A549 (cell line): Measurements from ENCODE around the gene DLG2. TPM values are rescaled to one million over a fixed set of nuclear protein-coding genes. Genes with fewer than 3 reads are reported as not detected.

ENCODE experiments used
- ATAC-seq, 2 experiments: fragments of 200-7000 bp in 1 of 2; fragments of >200 bp in 1 of 2; cut with Nextera tagmentation in 1 of 2; cut with Tn5 transposase in 1 of 2; 3 replicates each; pipeline versions ENCODE4 v1.8.0 to v1.9.1; 2018 to 2020; ENCODE audit warnings: mild to moderate bottlenecking in 1 of 2, moderate library complexity in 1 of 2
- CTCF ChIA-PET: fragments of 300-600 bp; sonication (Branson Sonifier 250); formaldehyde crosslinking; extraction: SDS; loops from one replicate; lab custom pipeline; 2021; ENCODE audit warnings: antibody characterized with exemption, inconsistent platforms; lab: Yijun Ruan, JAX
- POLR2A ChIA-PET: fragments of 350-600 bp; formaldehyde crosslinking; extraction: SDS; loops from one replicate; lab custom pipeline; 2021; ENCODE audit warnings: antibody characterized with exemption, inconsistent platforms; lab: Yijun Ruan, JAX
- DNase-seq, 2 experiments: peaks; one replicate each; pipeline versions ENCODE4 v3.0.0 to v3.0.0-alpha.2; 2011 to 2016; ENCODE audit warnings: low read depth in 1 of 2, low spot score in 1 of 2
- FAIRE-seq: peaks from 2 replicates; lab custom pipeline; 2011; peaks lifted over from hg19 to GRCh38; lab: Jason Lieb, UNC
- H3K27ac ChIP-seq, 2 experiments: fragments of >200 bp; sonication (Bioruptor Twin); formaldehyde crosslinking; 3 replicates each; pipeline ENCODE4 v1.5.1; 2016 to 2017
- H3K4me1 ChIP-seq: fragments of >200 bp; sonication (Bioruptor Twin); formaldehyde crosslinking; 3 replicates; pipeline ENCODE4 v1.6.1; 2016
- H3K4me2 ChIP-seq: fragments of >200 bp; sonication (Bioruptor Twin); formaldehyde crosslinking; 3 replicates; pipeline ENCODE4 v1.6.1; 2016
- H3K4me3 ChIP-seq: fragments of >200 bp; sonication (Bioruptor Twin); formaldehyde crosslinking; 3 replicates; pipeline ENCODE4 v1.5.1; 2016
- H3K9me3 ChIP-seq: fragments of >200 bp; sonication (Bioruptor Twin); formaldehyde crosslinking; 3 replicates; pipeline ENCODE4 v1.6.1; 2016
- BCL3 ChIP-seq: fragments of >200 bp; sonication (Bioruptor Twin); formaldehyde crosslinking; IDR thresholded peaks from 3 replicates; pipeline ENCODE4 v1.6.1; 2016
- BHLHE40 ChIP-seq: IDR thresholded peaks from 2 replicates; pipeline ENCODE4 v1.6.1; 2012; ENCODE audit warnings: low read depth, low read length, inconsistent platforms
- CBX8 ChIP-seq: fragments of 200-600 bp; sonication (generic); IDR thresholded peaks from 2 replicates; pipeline ENCODE4 v1.6.1; 2016
- CHD2 ChIP-seq: fragments of 150-350 bp; IDR thresholded peaks from 2 replicates; pipeline ENCODE4 v1.6.1; 2014; ENCODE audit warnings: low read length; ENCODE audit not compliant: partially characterized antibody
- CTCF ChIP-seq: fragments of >200 bp; sonication (Bioruptor Twin); formaldehyde crosslinking; IDR thresholded peaks from 3 replicates; pipeline ENCODE4 v1.5.1; 2016
- EP300 ChIP-seq, 2 experiments: fragments of >200 bp; sonication (Bioruptor Twin); formaldehyde crosslinking; IDR thresholded peaks; 2 replicates in 1 of 2; 3 replicates in 1 of 2; pipeline ENCODE4 v1.6.1; 2016 to 2017
- ESRRA ChIP-seq: fragments of 150-350 bp; IDR thresholded peaks from 2 replicates; pipeline ENCODE4 v1.6.1; 2014; ENCODE audit warnings: mild to moderate bottlenecking, low read length, borderline replicate concordance
- FOSB ChIP-seq: fragments of 250-450 bp; sonication (Bioruptor Pico); IDR thresholded peaks from 2 replicates; pipeline ENCODE4 v1.5.0; 2020; ENCODE audit warnings: mild to moderate bottlenecking, moderate library complexity
- HDAC2 ChIP-seq: fragments of 200-600 bp; sonication (generic); IDR thresholded peaks from 2 replicates; pipeline ENCODE4 v1.6.1; 2016
- HEYL ChIP-seq: fragments of 250-450 bp; sonication (Bioruptor Pico); IDR thresholded peaks from 2 replicates; pipeline ENCODE4 v1.8.0; 2021; ENCODE audit warnings: mild to moderate bottlenecking, moderate library complexity
- HMGXB4 ChIP-seq: fragments of 250-450 bp; sonication (Bioruptor Pico); IDR thresholded peaks from 2 replicates; pipeline ENCODE4 v1.5.0; 2021; ENCODE audit warnings: mild to moderate bottlenecking, moderate library complexity, borderline replicate concordance
- HOXA7 ChIP-seq: fragments of 250-450 bp; sonication (Bioruptor Pico); IDR thresholded peaks from 2 replicates; pipeline ENCODE4 v1.5.0; 2020; ENCODE audit warnings: mild to moderate bottlenecking, moderate library complexity
- HOXB13 ChIP-seq: fragments of 250-450 bp; sonication (Bioruptor Pico); IDR thresholded peaks from 2 replicates; pipeline ENCODE4 v1.5.0; 2020; ENCODE audit warnings: low read depth, mild to moderate bottlenecking, moderate library complexity
- JUN ChIP-seq, 2 experiments: fragments of >200 bp; sonication (Bioruptor Twin); formaldehyde crosslinking; IDR thresholded peaks; 2 replicates in 1 of 2; 3 replicates in 1 of 2; pipeline ENCODE4 v1.6.1; 2016 to 2017
- KDM5A ChIP-seq: fragments of 200-600 bp; sonication (generic); IDR thresholded peaks from 2 replicates; pipeline ENCODE4 v1.6.1; 2016; ENCODE audit warnings: antibody characterized with exemption, mild to moderate bottlenecking
- MAZ ChIP-seq: fragments of 150-350 bp; IDR thresholded peaks from 2 replicates; pipeline ENCODE4 v1.6.1; 2014; ENCODE audit warnings: antibody characterized with exemption, low read depth, low read length, borderline replicate concordance
- NPAS2 ChIP-seq: fragments of 250-450 bp; sonication (Bioruptor Pico); IDR thresholded peaks from 2 replicates; pipeline ENCODE4 v1.8.0; 2022; ENCODE audit warnings: mild to moderate bottlenecking, moderate library complexity, borderline replicate concordance
- NR3C1 ChIP-seq: fragments of >200 bp; sonication (Bioruptor Twin); formaldehyde crosslinking; IDR thresholded peaks from 3 replicates; pipeline ENCODE4 v1.6.1; 2017
- POLR2A ChIP-seq: IDR thresholded peaks from 2 replicates; pipeline ENCODE4 v1.6.1; 2012; ENCODE audit warnings: mild to moderate bottlenecking, low read length
- POLR2AphosphoS2 ChIP-seq: conservative IDR thresholded peaks from 2 replicates; pipeline ENCODE4 v1.6.1; 2012; ENCODE audit warnings: low read length, improper control_type of control experiment, inconsistent platforms
- RAD21 ChIP-seq, 2 experiments: fragments of >200 bp in 1 of 2; sonication (Bioruptor Twin) in 1 of 2; formaldehyde crosslinking in 1 of 2; IDR thresholded peaks in 1 of 2; conservative IDR thresholded peaks in 1 of 2; 2 replicates in 1 of 2; 3 replicates in 1 of 2; pipeline ENCODE4 v1.6.1; 2012 to 2018; ENCODE audit warnings: inconsistent platforms in 1 of 2
- REST ChIP-seq: fragments of 200-600 bp; sonication (generic); IDR thresholded peaks from 2 replicates; pipeline ENCODE4 v1.6.1; 2016; ENCODE audit warnings: antibody characterized with exemption, mild to moderate bottlenecking, moderate library complexity
- RFX5 ChIP-seq: fragments of 450-650 bp; IDR thresholded peaks from 2 replicates; pipeline ENCODE4 v1.7.1; 2014; ENCODE audit warnings: antibody characterized with exemption, mild to moderate bottlenecking, moderate library complexity
- RNF2 ChIP-seq: fragments of 200-600 bp; sonication (generic); IDR thresholded peaks from 2 replicates; pipeline ENCODE4 v1.6.1; 2016; ENCODE audit warnings: low read depth, mild to moderate bottlenecking, antibody characterized with exemption, moderate library complexity, borderline replicate concordance
- TP53 ChIP-seq: fragments of 250-450 bp; sonication (Bioruptor Pico); IDR thresholded peaks from 2 replicates; pipeline ENCODE4 v1.5.0; 2021; ENCODE audit warnings: mild to moderate bottlenecking, moderate library complexity
- ZFP36 ChIP-seq: fragments of 450-650 bp; IDR thresholded peaks from 2 replicates; pipeline ENCODE4 v1.6.1; 2014; ENCODE audit warnings: borderline replicate concordance; ENCODE audit not compliant: partially characterized antibody
- ZNF302 ChIP-seq: fragments of 250-450 bp; sonication (Bioruptor Pico); IDR thresholded peaks from 2 replicates; pipeline ENCODE4 v1.9.0; 2021; ENCODE audit warnings: inconsistent platforms, mild to moderate bottlenecking, moderate library complexity
- ZSCAN20 ChIP-seq: fragments of 250-450 bp; sonication (Bioruptor Pico); IDR thresholded peaks from 2 replicates; pipeline ENCODE4 v1.8.0; 2022; ENCODE audit warnings: mild to moderate bottlenecking, moderate library complexity
- WGBS: methylation state at CpG from one replicate; pipeline ENCODE4 v1.1.6; 2017; ENCODE audit errors: missing lambda C conversion rate; 5-methylcytosine and 5-hydroxymethylcytosine counted together
- polyA plus RNA-seq, 4 experiments: library from polyadenylated mRNA; depleted of rRNA in 3 of 4; stranded (reverse); fragments of >200 nt; fragmentation: RNase III in 1 of 4; extraction: RNeasy Plus Mini Kit Qiagen cat#74134 plus additional on column Dnase treatment in 1 of 4; gene quantifications; 2 replicates in 3 of 4; 3 replicates in 1 of 4; pipeline ENCODE4 v1.2.3, GENCODE V29; 2011 to 2017

DLG2 gene
- polyA plus RNA-seq, 2 of the 4 experiments (the other 2 are of a cell fraction) = 0.26 to 0.79 TPM

- no peak overlapping the region for H3K4me2 ChIP-seq
- FAIRE-seq (no peak), ATAC-seq (no peak), DNase-seq (no peak)
- POLR2A ChIA-PET = no interaction called here
- 7% methylated on average over 4 of the region's 4 CpGs for WGBS
- no peaks in the 10 kb centered on the region for H3K4me1 ChIP-seq
- H3K27ac ChIP-seq = no peak overlapping the region
- no peak overlapping the region for H3K4me3 ChIP-seq
- TF ChIP-seq EP300 (IDR thresholded peaks at IDR 0.05) (no peak), ESRRA (no peak), BHLHE40 (no peak), FOSB (CRISPR knock-in tag) (no peak), RFX5 (no peak), ZFP36 (no peak), POLR2A (no peak), REST (no peak), HMGXB4 (CRISPR knock-in tag) (no peak), NPAS2 (CRISPR knock-in tag) (no peak), RNF2 (no peak), CTCF (no peak), KDM5A (no peak), CBX8 (no peak), TP53 (no peak), HDAC2 (no peak), RAD21 (conservative IDR thresholded peaks at IDR 0.05 in 1 of 2, IDR thresholded peaks at IDR 0.05 in 1 of 2) (no peak), ZNF302 (no peak), HEYL (CRISPR knock-in tag) (no peak), JUN (IDR thresholded peaks at IDR 0.05) (no peak)
- no peaks in the 10 kb centered on the region for H3K9me3 ChIP-seq
- CTCF ChIA-PET = no interaction called here
Observed at GRCh38 chr11:83566950-83567349, 2060.2 kb downstream of the DLG2 start.

GRCh38 chr11:83564870-83565269 lies 2062.3 kb downstream of the DLG2 start:
- ChIA-PET POLR2A (no interaction called here), CTCF (no interaction called here)
- WGBS = 0% methylated on average over 1 of the region's 1 CpG
- TF ChIP-seq BCL3 (no peak), TP53 (no peak), CTCF (no peak), ZSCAN20 (CRISPR knock-in tag) (no peak), POLR2AphosphoS2 (no peak), HEYL (CRISPR knock-in tag) (no peak), NR3C1 (no peak), NPAS2 (CRISPR knock-in tag) (no peak), ZNF302 (no peak), MAZ (no peak), CHD2 (no peak), HOXA7 (CRISPR knock-in tag) (no peak), HOXB13 (CRISPR knock-in tag) (no peak)

More at GRCh38 chr11:83564870-83565269, 2062.3 kb downstream of the DLG2 start:
- no peak for FAIRE-seq
- H3K4me2 ChIP-seq = no peak overlapping the region
- H3K4me3 ChIP-seq = no peak overlapping the region
- no peaks in the 10 kb centered on the region for H3K4me1 ChIP-seq
- no peak for DNase-seq
- H3K9me3 ChIP-seq = no peaks in the 10 kb centered on the region
- no peak for ATAC-seq
- H3K27ac ChIP-seq = no peak overlapping the region
